NCI-H748 (cell line): ENCODE measurements around the gene FNIP1.
"Not testable (repeated sequence)": the region's sequence is repeated elsewhere in the genome, so short reads cannot be mapped to it uniquely, and the experiment has no call there.

Experiments used
- DNase-seq: peaks from one replicate; lab custom pipeline; 2025; ENCODE audit not compliant: unreplicated experiment; lab: John Stamatoyannopoulos, UW

Gene FNIP1

DNA sequence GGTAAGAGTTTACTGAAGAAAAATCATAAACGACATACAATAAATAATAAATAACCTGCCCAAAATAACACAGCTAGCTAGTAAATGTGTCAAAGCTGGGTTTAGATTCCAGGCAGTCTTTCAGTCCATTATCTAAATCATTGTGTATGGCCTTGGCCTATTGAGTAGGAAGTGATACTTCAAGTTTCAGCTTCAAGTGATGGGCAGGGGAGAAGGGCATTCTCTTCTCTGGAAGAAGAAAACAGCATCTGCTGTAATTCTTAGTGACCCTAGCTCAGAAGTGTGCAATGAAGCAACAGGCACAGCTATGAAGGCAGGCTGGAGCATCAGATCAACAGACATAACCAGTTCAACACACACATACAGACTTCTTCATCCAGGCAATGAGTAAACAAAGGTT is 42.5 kb downstream of the FNIP1 start:
- no peak for DNase-seq

GRCh38 chr5:131751506-131751905 is 45.3 kb downstream of the FNIP1 start:
- DNase-seq, result no peak

- no peak for DNase-seq
Observed at GRCh38 chr5:131749723-131750470, 46.9 kb downstream of the FNIP1 start.

DNA sequence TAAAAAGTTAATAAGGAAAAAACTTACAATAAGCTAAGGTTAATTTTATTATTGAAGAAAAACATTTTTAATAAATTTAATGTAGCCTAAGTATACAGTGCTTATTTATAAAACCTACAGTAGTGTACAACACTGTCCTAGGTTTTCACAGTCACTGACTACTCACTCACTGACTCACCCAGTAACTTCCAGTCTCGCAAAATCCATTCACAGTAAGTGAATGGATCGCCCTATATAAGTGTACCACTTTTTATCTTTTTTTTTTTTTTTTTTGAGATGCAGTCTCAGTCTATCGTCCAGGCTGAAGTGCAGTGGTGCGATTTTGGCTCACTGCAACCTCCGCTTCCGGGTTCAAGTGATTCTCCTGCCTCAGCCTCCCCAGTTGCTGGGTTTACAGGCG is 47.7 kb downstream of the FNIP1 start:
- DNase-seq, result no peak

DNA sequence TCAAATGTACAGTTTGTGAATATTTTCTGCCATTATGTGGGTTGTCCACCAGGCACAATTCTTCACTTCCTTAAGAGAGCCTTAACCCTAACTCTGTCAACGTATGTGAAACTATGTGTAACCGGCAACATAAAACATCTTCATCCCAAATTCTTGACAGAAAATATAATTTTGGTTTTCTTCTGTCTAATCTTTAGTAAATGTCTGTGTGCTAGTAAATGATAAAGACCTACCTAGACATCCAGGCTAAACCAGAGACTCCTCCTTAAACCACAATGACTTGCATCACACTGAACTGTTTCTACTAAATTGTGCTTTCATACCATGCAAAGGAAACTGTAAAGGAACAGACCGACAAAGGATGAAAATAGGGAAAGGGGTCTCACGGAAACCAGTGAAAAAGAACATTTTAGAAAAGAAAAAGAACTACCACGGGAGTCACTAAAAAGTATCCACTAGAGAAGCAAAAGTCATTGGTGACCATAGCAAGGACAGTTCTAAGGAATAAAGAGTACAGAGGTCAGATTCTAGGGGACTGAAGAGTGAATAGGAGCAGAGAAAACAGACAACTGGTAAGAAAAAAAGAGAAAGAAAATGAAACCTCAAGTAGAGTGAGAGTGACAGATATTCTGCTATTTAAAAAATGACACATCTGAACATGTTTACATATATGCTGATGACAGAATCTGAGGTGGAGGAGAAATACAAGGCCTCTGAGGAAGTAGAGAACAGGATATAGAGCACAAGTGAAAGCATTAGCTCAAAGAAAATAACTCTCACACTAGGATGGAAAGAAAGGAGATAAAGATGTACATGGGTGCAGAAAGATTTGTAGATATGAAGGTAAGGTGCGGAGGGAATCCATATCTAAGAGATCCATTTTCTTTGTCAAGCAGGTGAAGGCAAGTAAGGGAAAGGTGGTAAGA is 49.4 kb downstream of the FNIP1 start:
- DNase-seq, result no peak

- DNase-seq, result no peak
Observed at GRCh38 chr5:131746423-131746822, 50.4 kb downstream of the FNIP1 start.

DNA sequence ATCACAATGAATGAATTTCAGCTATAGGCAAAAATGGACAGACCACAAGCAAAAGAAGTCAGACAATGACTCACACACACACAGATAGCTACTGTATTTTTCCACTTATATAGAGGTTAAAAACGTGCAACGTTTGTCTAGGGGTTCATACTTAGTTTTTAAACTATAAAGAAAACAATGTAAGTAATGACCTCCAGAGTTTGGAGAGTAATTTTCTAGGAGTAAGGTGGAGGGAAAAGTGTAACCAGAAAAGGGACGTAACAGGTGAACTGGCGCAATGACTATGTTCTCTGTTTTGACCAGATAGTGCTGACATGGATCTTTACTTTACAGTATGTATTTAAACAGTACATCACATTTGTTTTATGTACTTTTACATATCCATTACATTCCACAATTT is 51.1 kb downstream of the FNIP1 start:
- no peak for DNase-seq

DNA sequence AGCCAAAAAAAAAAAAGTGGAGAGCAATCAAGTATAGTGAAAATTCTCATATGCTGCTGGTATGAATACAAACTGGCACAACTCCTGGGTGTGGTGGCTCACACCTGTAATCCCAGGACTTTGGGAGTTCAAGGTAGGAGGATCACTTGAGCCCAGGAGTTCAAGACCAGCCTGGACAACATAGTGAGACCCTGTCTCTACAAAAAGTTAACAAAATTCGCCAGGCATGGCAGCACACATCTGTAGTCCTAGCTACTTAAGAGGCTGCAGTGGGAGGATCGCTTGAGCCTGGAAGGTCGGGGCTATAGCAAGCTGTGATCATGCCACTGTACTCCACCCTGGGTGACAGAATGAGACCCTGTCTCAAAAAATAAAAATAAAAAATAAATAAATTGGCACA is 51.7 kb downstream of the FNIP1 start:
- no peak for DNase-seq

DNA sequence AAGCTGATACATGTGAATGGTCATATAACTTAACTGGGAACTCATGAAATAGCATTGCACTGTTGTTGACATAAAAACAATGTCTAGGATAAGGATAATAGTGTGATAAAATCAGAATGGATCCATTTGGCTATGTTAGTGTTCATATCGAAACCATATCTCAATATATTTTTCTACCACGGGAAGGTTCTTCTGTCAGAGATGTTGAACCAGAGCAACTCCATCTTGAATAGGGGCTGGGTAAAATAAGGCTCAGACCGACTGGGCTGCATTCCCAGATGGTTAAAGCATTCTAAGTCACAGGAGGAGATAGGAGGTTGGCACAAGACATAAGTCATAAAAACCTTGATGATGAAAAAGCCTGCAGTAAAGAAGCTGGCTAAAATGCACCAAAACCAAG is 56.3 kb downstream of the FNIP1 start:
- DNase-seq, result no peak

DNA sequence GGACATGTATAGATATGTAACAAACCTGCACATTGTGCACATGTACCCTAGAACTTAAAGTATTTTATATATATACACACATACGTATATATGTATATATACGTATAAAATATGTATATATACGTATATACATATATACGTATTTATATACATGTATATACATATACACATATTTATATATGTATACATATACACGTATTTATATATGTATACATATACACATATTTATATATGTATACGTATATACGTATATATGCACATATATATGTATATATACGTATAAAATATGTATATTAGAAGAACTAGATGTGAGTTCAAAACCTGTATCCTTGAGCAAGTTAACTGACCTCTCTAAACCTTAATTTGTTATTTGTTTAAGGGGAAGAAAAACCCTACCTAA is 61.4 kb downstream of the FNIP1 start:
- DNase-seq, result no peak

DNA sequence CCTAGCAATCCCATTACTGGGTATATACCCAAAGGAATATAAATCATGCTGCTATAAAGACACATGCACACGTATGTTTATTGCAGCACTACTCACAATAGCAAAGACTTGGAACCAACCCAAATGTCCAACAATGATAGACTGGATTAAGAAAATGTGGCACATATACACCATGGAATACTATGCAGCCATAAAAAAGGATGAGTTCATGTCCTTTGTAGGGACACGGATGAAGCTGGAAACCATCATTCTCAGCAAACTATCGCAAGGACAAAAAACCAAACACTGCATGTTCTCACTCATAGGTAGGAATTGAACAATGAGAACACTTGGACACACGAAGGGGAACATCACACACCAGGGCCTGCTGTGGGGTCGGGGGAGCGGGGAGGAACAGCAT is 61.9 kb downstream of the FNIP1 start:
- not testable (repeated sequence) for DNase-seq

- DNase-seq, result not testable (repeated sequence)
Observed at GRCh38 chr5:131729292-131729691, 67.5 kb downstream of the FNIP1 start.

- DNase-seq, result not testable (repeated sequence)
Observed at GRCh38 chr5:131724089-131724488, 72.7 kb downstream of the FNIP1 start.

DNA sequence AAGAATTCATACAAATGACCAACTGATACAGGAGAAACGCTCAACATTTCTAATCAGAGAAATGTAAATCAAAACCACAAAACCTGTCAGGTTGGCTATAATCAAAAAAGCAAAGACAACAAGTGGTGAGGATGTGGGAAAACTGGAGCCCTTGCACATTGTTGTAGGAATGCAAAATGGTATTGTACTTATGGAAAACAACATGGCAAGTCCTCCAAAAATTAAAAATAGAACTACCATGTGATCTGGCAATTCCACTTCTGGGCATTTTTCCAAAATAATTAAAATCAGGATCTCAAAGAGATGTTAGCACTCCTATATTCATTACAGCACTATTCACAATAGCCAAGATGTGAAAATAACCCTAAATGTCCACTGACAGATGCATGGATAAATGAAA is 76.1 kb downstream of the FNIP1 start:
- DNase-seq, result peak; percentile 46

DNA sequence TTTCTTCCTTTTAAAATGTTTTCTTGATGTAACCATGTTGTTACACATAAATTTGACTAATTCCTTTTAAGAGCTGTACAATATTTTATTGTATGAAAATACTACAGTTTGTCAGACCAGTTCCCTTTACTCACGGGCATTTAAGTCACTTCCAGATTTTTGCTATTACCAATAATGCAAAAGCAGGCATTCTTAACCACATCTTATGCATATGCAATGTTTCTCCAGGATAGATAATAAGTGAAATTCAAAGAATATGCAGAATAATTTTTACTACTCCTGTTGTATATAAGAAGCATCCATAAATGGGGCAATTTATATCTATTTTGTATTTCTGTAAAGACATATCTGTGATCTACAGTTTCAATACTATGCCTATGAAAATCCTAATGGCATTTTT is 77.3 kb downstream of the FNIP1 start:
- DNase-seq, result no peak

GRCh38 chr5:131718487-131719014 is 78.3 kb downstream of the FNIP1 start:
- DNase-seq, result no peak

DNA sequence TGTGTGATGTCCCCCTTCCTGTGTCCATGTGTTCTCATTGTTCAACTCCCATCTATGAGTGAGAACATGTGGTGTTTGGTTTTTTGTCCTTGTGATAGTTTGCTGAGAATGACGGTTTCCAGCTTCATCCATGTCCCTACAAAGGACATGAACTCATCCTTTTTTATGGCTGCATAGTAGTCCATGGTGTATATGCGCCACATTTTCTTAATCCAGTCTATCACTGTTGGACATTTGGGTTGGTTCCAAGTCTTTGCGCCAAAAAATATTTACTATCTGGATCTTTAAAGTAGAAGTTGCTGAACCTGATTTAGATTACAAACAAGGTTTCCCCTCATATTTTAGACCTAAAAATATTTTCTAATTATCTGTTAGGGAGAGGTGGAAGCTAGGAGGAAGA is 79.7 kb downstream of the FNIP1 start:
- not testable (repeated sequence) for DNase-seq

DNA sequence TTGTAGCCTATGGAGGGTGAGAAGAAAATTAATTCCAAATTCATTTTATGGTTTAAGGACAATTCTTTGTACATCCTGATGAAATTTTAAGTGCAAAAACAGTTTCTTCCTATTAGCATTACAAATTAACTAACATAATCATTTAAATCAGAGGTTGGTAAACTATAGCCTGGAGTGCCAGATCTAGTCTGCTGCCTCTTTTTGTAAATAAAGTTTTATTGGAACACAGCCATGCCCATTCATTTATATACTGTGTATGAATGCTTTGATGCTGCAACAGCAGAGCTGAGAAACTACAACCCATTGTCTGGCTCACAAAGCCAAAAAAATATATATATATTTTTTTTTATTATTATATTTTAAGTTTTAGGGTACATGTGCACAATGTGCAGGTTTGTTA is 80.2 kb downstream of the FNIP1 start:
- no peak for DNase-seq

DNA sequence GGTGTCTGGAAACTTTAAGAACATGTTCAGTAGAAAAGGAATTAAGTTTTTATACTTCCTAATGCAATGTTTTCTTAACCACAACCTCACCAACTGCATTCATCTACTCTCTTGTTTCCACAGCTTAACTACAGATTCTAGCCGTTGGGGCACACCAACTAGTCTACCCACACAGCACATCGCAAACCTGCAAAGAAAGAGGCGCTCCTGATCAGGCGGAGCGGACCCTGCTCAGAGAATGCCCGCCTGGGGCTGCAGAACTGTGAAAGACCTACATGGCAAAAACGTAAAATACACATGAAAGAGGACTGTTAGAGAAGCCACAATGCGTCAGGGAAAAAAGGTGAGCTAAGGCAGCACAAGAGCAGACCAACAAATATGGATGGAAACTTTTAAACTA is 86.4 kb downstream of the FNIP1 start:
- no peak for DNase-seq

DNA sequence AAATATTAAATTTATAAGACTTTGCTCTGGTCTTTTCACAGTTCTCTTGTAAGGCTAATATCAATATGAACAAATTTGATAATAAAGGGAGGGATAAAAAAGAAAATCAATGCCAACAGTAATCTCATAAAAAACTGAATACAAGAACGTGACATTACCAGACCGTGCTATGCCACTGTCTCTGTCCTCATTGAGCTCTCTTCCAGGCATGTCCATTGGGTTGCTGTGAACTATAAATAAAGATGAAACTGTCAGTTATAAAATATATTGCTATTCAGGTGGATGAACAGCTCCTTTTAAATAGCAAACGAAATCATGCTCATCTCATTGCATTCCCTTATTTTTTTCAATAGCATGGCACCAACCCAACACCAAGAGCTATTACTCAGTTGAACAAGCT is 87.8 kb downstream of the FNIP1 start:
- DNase-seq, result no peak

DNA sequence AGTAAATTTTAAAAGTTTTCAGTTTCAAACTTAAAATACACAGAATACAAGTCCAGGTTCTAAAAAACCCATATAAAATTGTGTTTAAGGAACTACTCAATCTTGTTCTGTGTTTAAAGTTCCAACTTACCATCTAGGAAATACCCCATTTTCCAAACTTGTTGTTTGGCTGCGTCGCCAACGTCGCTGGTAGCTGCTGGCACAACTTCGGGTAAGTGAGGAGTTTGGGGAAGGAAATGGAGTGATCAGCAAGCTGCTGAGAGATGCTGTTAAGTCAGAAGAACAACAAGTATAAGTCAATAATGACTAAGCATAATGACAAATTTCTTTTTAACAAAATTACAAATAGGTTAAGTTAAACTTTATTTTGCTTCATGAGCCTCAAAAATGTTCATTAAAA is 90.5 kb downstream of the FNIP1 start:
- no peak for DNase-seq

GRCh38 chr5:131694926-131695325 is 101.9 kb downstream of the FNIP1 start:
- DNase-seq, result no peak
